Prostate gland (tissue), 2 donors: ENCODE measurements around the gene NPTN. TPM values are rescaled to one million over a fixed set of nuclear protein-coding genes. Genes with fewer than 3 reads are reported as not detected.

Experiments used
- DNase-seq: peaks from one replicate; pipeline ENCODE4 v3.0.0-alpha.2; 2019; ENCODE audit warnings: low spot score
- H3K27ac ChIP-seq, 2 donors: fragments of 200-600 bp; sonication (generic); 2 replicates each; pipeline ENCODE4 v1.5.1; 2017 to 2019
- H3K27me3 ChIP-seq: fragments of 200-600 bp; sonication (generic); replicated peaks from 2 replicates; pipeline ENCODE4 v1.5.1; 2019; ENCODE audit not compliant: insufficient read depth
- H3K36me3 ChIP-seq, 2 donors: fragments of 200-600 bp; sonication (generic); 1 replicate in 1 of 2; 2 replicates in 1 of 2; pipeline versions ENCODE4 v1.5.1 to v1.8.1; 2017 to 2019
- H3K4me1 ChIP-seq: fragments of 200-600 bp; sonication (generic); replicated peaks from 2 replicates; pipeline ENCODE4 v1.5.1; 2019
- H3K4me3 ChIP-seq, 2 donors: fragments of 200-600 bp; sonication (generic); 2 replicates each; pipeline ENCODE4 v1.5.1; 2017 to 2019
- H3K9me3 ChIP-seq: fragments of 200-600 bp; sonication (generic); 2 replicates; pipeline ENCODE4 v1.5.1; 2017
- CTCF ChIP-seq, 4 experiments: fragments of 200-600 bp in 2 of 4; fragments of 450-650 bp in 2 of 4; sonication (generic) in 2 of 4; IDR thresholded peaks; 1 replicate in 3 of 4; 2 replicates in 1 of 4; pipeline ENCODE4 v1.5.1; 2016 to 2019; ENCODE audit warnings: antibody characterized with exemption in 4 of 4, mild to moderate bottlenecking in 2 of 4, moderate library complexity in 2 of 4
- POLR2A ChIP-seq: fragments of 450-650 bp; IDR thresholded peaks from one replicate; pipeline ENCODE4 v1.6.1; 2016; ENCODE audit warnings: antibody characterized with exemption, mild to moderate bottlenecking
- POLR2AphosphoS5 ChIP-seq: sonication (generic); formaldehyde crosslinking; IDR thresholded peaks from one replicate; pipeline ENCODE4 v1.6.1; 2017; ENCODE audit warnings: antibody characterized with exemption
- WGBS: methylation state at CpG from one replicate; pipeline ENCODE4 v1.1.5; 2018; 5-methylcytosine and 5-hydroxymethylcytosine counted together
- intact Hi-C: fragments of 100-400 bp; cut with DNase I; formaldehyde crosslinking; loops from one replicate; pipeline ENCODE4 v1.14.2; 2022
- total RNA-seq, 2 donors: library from RNA; depleted of rRNA; stranded (reverse); fragments of >200 nt; gene quantifications; one replicate each; pipeline ENCODE4 v1.1.0, GENCODE V29; 2016

The NPTN gene
- total RNA-seq, 2 donors from 2014 or later: 147 to 266 TPM

GRCh38 chr15:73602992-73603391, 30.2 kb downstream of the NPTN start:
- intact Hi-C loops: no loop called here
- no peak for TF ChIP-seq CTCF (IDR thresholded peaks at IDR 0.05)
- no peak for TF ChIP-seq POLR2AphosphoS5
- no peak for TF ChIP-seq POLR2A
- H3K27ac ChIP-seq: no peak overlapping the region
- no peaks in the 10 kb centered on the region for H3K27me3 ChIP-seq
- H3K4me1 ChIP-seq: peaks cover 12% of the 10 kb centered on the region
- no peaks in the 10 kb centered on the region for H3K36me3 ChIP-seq
- H3K4me3 ChIP-seq: no peak overlapping the region
- no peak for DNase-seq
- 74% methylated on average over 2 of the region's 2 CpGs for WGBS
- H3K9me3 ChIP-seq: no peaks in the 10 kb centered on the region

- Histone ChIP-seq H3K4me1 (peaks cover 12% of the 10 kb centered on the region), H3K27ac (peak overlapping the region; percentile 54 to 57), H3K4me3 (no peak overlapping the region), H3K27me3 (no peaks in the 10 kb centered on the region), H3K36me3 (no peaks in the 10 kb centered on the region), H3K9me3 (no peaks in the 10 kb centered on the region)
- TF ChIP-seq CTCF (IDR thresholded peaks at IDR 0.05) (no peak), POLR2AphosphoS5 (no peak), POLR2A (no peak)
- DNase-seq: no peak
- 4% methylated on average over 1 of the region's 1 CpG for WGBS
- intact Hi-C loops: no loop called here
Observed at GRCh38 chr15:73602446-73602843, 30.7 kb downstream of the NPTN start.

- WGBS: 20% methylated on average over 7 of the region's 7 CpGs
- DNase-seq: peak; percentile 58
- peak overlapping the region; percentile 54 to 57 for H3K27ac ChIP-seq
Observed at GRCh38 chr15:73601451-73602445, 31.4 kb downstream of the NPTN start.

GRCh38 chr15:73600413-73601335, 32.5 kb downstream of the NPTN start:
- H3K4me1 ChIP-seq: peaks cover 12% of the 10 kb centered on the region

More at GRCh38 chr15:73601451-73602445, 31.4 kb downstream of the NPTN start:
- TF ChIP-seq POLR2AphosphoS5: peak; percentile 16
- TF ChIP-seq CTCF (IDR thresholded peaks at IDR 0.05): no peak
- intact Hi-C loops: loop anchor here (2.0 kb wide), 1 partner anchor 33 kb away; no protein-coding TSS in a partner anchor
- H3K4me1 ChIP-seq: peaks cover 12% of the 10 kb centered on the region
- H3K9me3 ChIP-seq: no peaks in the 10 kb centered on the region
- H3K36me3 ChIP-seq: no peaks in the 10 kb centered on the region
- H3K4me3 ChIP-seq: no peak overlapping the region
- H3K27me3 ChIP-seq: no peaks in the 10 kb centered on the region

More at GRCh38 chr15:73600413-73601335, 32.5 kb downstream of the NPTN start:
- TF ChIP-seq CTCF (IDR thresholded peaks at IDR 0.05): no peak
- TF ChIP-seq POLR2AphosphoS5: no peak
- no peak for TF ChIP-seq POLR2A
- no peaks in the 10 kb centered on the region for H3K36me3 ChIP-seq
- no peaks in the 10 kb centered on the region for H3K9me3 ChIP-seq
- H3K27me3 ChIP-seq: no peaks in the 10 kb centered on the region
- WGBS: 57% methylated on average over 5 of the region's 5 CpGs
- H3K4me3 ChIP-seq: no peak overlapping the region
- no peak for DNase-seq
- peak overlapping the region in 1 of 2 donors; percentile 6 for H3K27ac ChIP-seq
- intact Hi-C loops: loop anchor here (2.0 kb wide), 1 partner anchor 32 kb away; no protein-coding TSS in a partner anchor
